NCI-H2171 treated with DMSO at 0.1 percent for 48 hours (cell line): ENCODE results near the gene BIN2.
"Not testable (repeated sequence)": the region's sequence is repeated elsewhere in the genome, so short reads cannot be mapped to it uniquely, and the experiment has no call there.

ENCODE experiments used
- DNase-seq: peaks from one replicate; lab custom pipeline; 2025; lab: John Stamatoyannopoulos, UW

BIN2 gene

GRCh38 chr12:51311389-51311788 is 12.6 kb downstream of the BIN2 start:
- DNase-seq = no peak

GRCh38 chr12:51307655-51308593 is 16.1 kb downstream of the BIN2 start:
- DNase-seq = no peak

GRCh38 chr12:51306507-51306906 is 17.5 kb downstream of the BIN2 start:
- DNase-seq = no peak

- not testable (repeated sequence) for DNase-seq
Measured at GRCh38 chr12:51300768-51301167, 23.2 kb downstream of the BIN2 start.

GRCh38 chr12:51295651-51296050 is 28.3 kb downstream of the BIN2 start:
- DNase-seq = no peak

GRCh38 chr12:51294097-51294496 is 29.9 kb downstream of the BIN2 start:
- DNase-seq = not testable (repeated sequence)

GRCh38 chr12:51293696-51294095 is 30.3 kb downstream of the BIN2 start:
- DNase-seq = no peak

GRCh38 chr12:51291603-51292513 is 32.1 kb downstream of the BIN2 start:
- DNase-seq = not testable (repeated sequence)

- no peak for DNase-seq
Measured at GRCh38 chr12:51285843-51286242, 38.1 kb downstream of the BIN2 start.

GRCh38 chr12:51281202-51281924 is 42.6 kb downstream of the BIN2 start:
- no peak for DNase-seq

GRCh38 chr12:51275088-51275487 is 48.9 kb downstream of the BIN2 start:
- no peak for DNase-seq

- not testable (repeated sequence) for DNase-seq
Measured at GRCh38 chr12:51272810-51273209, 51.2 kb downstream of the BIN2 start.

GRCh38 chr12:51270951-51271518 is 52.9 kb downstream of the BIN2 start:
- DNase-seq = no peak

GRCh38 chr12:51270067-51270950 is 53.7 kb downstream of the BIN2 start, which contains the start of gene SMAGP:
Gene SMAGP (minus strand): TSS chr12:51270415. CDS start chr12:51269278, 1,137 bp downstream.
- DNase-seq = peak; percentile 23

- peak; percentile 5 for DNase-seq
Measured at GRCh38 chr12:51269174-51270066, 54.6 kb downstream of the BIN2 start.

GRCh38 chr12:51265024-51265423 is 59.0 kb downstream of the BIN2 start:
- DNase-seq = no peak

GRCh38 chr12:51264297-51264696 is 59.7 kb downstream of the BIN2 start:
- DNase-seq = no peak

GRCh38 chr12:51263341-51263740 is 60.6 kb downstream of the BIN2 start:
- DNase-seq = no peak

GRCh38 chr12:51262758-51263177 is 61.2 kb downstream of the BIN2 start:
- peak; percentile 27 for DNase-seq
